ENCODE measurements around the gene CYS1. TPM values are rescaled to one million over a fixed set of nuclear protein-coding genes. Genes with fewer than 3 reads are reported as not detected.

The CYS1 gene
- polyA plus RNA-seq, 4 donors, result 0.54 to 14.8 (median 0.76) TPM; not detected in 1

Other genes with a start within 250 kb of the CYS1 start
- 10 to 100 TPM in 1 of 4 donors, 1 to 10 TPM in 3; 1.1 to 11.3 (median 4.1) TPM for gene TAF1B, start 236.9 kb downstream of the CYS1 start, polyA plus RNA-seq
- gene GRHL1, start 128.7 kb downstream of the CYS1 start, polyA plus RNA-seq, result 1 to 10 TPM in 1 of 4 donors, under 1 TPM in 3; 0.45 to 2.3 (median 0.64) TPM
- 10 to 100 TPM in 1 of 4 donors, 1 to 10 TPM in 3; 1.8 to 11.3 (median 6.2) TPM for gene KLF11, start 36.9 kb downstream of the CYS1 start, polyA plus RNA-seq
- gene RRM2, start 42.3 kb upstream of the CYS1 start, polyA plus RNA-seq, result 10 to 100 TPM in 2 of 4 donors, 1 to 10 TPM in 2; 5.4 to 62.9 (median 19.9) TPM
- 100 to 1,000 TPM in 1 of 4 donors, 10 to 100 TPM in 3; 82.3 to 142 (median 94.2) TPM for gene HPCAL1, start 222.5 kb upstream of the CYS1 start, polyA plus RNA-seq